Activated naive CD4-positive, alpha-beta T cell treated with Interleukin-2 at 50 U/mL for 16 hours (primary cell): ENCODE data around the gene DPM1.
A peak's percentile ranks its signal among the peaks of the same experiment; 100 is the strongest.
"Not testable (repeated sequence)": the region's sequence is repeated elsewhere in the genome, so short reads cannot be mapped to it uniquely, and the experiment has no call there.

Experiments
- DNase-seq: peaks from one replicate; pipeline ENCODE4 v3.0.0-alpha.2; 2020

The DPM1 gene

GRCh38 chr20:50978533-50978932 lies 20.2 kb upstream of the DPM1 start:
- not testable (repeated sequence) for DNase-seq

DNA sequence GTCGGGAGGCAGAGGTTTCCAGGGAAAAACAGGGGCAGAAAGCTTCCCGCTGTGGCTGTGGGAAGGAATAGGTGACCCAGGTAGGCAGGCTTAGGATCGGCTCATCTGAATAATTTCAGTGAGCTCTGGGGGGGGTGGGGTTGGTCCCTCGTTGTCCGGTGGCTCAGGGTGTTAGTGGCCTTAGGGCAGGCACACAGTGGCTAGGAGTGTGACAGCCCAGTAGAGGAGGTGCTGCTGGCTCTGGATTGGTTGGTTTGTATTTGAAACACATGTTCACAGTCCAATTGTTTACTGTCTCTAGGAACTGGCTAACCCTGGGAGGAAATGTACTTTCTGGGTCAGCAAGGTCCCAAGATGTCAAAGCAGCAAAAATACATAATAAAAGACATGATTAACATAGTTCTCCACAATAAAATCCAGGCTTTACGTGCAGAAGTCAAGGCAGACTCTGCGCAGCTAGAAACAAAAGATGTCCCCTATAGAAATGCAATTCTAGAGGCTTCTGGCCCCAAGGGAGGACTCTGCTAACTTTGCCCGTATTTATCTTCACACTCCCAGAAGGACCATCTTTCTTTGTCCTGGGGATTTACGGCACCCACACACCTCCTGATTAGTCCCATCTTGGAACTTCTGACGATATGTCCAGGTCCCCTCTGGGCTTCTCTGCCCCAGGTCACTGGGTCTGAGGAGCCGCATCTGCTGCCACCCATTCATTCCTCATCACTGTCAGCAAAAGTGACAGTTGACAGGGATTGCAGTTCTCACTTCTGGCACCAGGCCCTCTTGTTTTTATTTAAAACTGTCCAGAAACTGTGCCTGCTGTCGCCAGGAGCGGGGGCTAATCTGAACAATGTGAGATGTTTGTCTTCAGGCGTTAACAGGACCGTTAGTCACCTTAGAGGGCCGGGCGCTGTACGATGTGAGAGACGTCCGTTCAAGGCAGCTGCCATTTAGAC lies 19.0 kb upstream of the DPM1 start:
- DNase-seq, result no peak

GRCh38 chr20:50975701-50976330 lies 17.5 kb upstream of the DPM1 start:
- DNase-seq, result no peak

DNA sequence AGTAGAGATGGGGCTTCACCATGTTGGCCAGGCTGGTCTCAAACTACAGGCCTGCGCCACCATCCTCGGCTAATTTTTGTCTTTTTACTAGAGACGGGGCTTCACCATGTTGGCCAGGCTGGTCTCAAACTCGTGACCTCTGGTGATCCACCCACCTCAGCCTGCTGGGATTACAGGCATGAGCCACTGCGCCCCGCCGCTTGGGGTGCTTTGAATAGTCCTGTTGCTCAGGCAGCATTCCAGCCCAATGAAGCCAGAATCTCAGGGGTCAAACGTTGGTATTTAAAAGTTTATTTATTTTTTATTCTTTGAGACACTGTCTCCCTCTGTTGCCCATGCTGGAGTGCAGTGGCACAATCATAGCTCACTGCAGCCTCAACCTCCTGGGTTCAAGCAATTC lies 11.6 kb upstream of the DPM1 start:
- DNase-seq, result no peak

DNA sequence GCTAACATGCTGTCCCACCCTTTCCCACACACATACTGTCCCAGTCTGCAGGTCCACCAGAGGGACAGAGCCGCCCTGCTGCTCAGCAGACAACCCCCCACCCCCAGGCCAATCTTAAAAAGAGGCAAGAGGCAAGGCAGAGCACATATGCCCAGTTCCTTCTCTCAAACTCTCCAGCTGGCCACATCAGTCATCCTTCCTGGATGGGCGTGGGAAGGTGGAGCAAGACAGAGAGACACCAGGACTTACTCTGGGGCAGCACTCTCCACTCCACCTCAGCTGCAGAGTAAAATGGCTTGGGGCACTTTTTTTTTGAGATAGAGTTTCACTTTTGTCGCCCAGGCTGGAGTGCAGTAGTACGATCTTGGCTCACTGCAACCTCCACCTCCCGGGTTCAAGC lies 11.1 kb upstream of the DPM1 start:
- DNase-seq, result no peak

- DNase-seq, result no peak
Measured at GRCh38 chr20:50968289-50968688, 10.0 kb upstream of the DPM1 start.

- DNase-seq, result no peak
Measured at GRCh38 chr20:50967586-50967985, 9.3 kb upstream of the DPM1 start.

- DNase-seq, result no peak
Measured at GRCh38 chr20:50959543-50960126, 1.3 kb upstream of the DPM1 start.

- DNase-seq, result peak; percentile 86
Measured at GRCh38 chr20:50958615-50959542, 547 bp upstream of the DPM1 start, which contains the start of gene MOCS3. Gene MOCS3 (plus strand): TSS chr20:50958818. CDS start chr20:50958843, 25 bp downstream.

DNA sequence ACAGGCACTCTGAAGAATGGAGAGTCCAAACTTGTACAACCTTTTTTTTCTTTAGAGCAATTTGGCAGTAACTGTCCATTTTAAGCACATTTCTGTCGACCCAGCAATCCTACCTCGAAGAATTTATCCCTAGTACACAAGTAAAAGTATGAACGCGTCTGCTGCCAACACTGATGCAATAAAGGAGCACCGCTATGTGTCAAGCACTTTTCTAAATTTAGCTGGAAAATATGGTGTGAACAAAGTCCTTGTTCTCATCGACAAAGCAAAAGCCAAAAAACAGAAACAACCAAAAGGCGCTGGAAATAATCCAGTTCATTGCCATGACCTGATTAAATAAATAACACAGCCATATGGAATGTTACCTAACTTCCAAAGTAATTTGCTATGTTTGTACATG lies 1.1 kb downstream of the DPM1 start:
- no peak for DNase-seq

- DNase-seq, result no peak
Measured at GRCh38 chr20:50953821-50954220, 4.5 kb downstream of the DPM1 start.

GRCh38 chr20:50953196-50953595 lies 5.1 kb downstream of the DPM1 start:
- DNase-seq, result no peak

- DNase-seq, result no peak
Measured at GRCh38 chr20:50948132-50948785, 10.1 kb downstream of the DPM1 start.

GRCh38 chr20:50943069-50943468 lies 15.3 kb downstream of the DPM1 start:
- no peak for DNase-seq

- DNase-seq, result no peak
Measured at GRCh38 chr20:50933589-50933988, 24.7 kb downstream of the DPM1 start.

- no peak for DNase-seq
Measured at GRCh38 chr20:50932691-50933280, 25.5 kb downstream of the DPM1 start.

DNA sequence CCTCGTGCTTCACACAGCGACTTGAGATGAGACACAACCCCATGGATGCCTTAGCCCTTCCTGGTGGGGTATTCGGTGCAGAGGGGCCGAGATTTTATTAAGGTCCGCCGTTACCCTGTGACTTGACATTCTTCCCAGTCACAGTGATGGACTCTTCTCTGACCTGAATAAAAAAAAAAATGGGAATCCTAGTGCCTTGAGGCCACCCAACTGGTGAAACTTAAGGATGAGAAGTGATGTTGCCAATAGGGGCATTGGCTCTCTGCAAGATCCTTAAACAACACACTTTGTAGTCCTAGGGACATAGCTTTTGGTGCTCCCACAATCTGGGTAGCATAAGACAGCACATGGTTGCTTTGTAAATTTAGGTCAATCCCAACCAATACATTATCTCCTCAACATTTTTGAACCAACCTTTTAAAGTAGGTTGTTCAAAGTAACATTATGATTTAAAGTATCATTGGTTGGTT lies 26.3 kb downstream of the DPM1 start:
- no peak for DNase-seq

DNA sequence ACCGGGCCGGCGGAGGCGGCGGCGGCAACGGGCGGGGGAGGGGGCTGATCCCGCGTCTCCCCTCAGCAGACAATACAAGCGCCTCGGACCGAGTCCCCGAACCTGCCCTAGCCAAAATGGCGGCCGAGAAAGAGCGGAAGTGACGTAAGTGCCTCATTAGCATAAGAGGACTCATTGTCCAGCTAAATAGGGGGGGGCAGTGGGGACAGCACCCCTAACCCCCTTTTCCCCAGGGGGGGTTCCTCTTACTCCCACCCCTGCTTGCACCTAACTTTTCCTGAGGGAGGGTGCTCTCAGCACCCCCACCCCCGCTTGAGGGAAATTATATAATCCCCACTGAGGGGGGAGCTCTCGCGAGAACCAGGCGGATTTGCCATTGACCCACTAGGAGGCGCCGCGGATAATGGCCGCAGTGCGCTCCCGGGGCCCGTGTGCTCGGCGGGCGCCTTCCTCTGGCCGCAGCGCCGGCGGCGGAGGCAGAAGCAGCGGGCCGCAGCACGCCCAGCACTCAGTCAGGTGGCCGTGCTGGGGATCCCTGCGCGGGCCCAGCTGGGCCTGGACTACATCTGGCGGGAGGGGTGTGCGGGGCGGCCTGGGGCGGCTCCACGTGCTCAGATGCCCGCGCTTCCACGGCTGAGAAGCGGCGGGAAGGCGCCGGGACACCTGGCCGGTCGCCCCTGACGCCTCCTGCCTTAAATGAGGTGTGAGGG lies 26.9 kb downstream of the DPM1 start, which contains the start of gene ADNP:
TSS of gene ADNP (minus strand) at position 132 of the 710 bp plus-strand sequence. CDS start 27,441 bp downstream, outside the sequence.
- DNase-seq, result peak; percentile 86

DNA sequence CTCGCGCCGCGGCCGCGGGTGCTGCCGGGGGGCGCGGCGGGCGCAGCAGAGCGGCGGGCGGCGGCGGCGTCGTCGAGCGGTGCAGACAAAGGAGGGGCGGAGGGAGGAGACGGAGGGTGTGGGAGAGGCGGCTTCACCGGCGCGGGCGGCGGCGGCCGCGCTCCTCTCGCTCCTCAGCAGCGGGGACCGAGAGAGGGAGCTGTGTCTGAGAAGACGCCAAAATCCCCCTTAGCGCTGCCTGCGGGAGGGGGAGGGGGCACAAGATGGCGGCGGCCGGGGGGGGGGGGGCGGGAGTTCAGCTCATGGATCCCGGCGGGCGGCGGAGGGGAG lies 27.4 kb downstream of the DPM1 start:
- DNase-seq, result no peak

DNA sequence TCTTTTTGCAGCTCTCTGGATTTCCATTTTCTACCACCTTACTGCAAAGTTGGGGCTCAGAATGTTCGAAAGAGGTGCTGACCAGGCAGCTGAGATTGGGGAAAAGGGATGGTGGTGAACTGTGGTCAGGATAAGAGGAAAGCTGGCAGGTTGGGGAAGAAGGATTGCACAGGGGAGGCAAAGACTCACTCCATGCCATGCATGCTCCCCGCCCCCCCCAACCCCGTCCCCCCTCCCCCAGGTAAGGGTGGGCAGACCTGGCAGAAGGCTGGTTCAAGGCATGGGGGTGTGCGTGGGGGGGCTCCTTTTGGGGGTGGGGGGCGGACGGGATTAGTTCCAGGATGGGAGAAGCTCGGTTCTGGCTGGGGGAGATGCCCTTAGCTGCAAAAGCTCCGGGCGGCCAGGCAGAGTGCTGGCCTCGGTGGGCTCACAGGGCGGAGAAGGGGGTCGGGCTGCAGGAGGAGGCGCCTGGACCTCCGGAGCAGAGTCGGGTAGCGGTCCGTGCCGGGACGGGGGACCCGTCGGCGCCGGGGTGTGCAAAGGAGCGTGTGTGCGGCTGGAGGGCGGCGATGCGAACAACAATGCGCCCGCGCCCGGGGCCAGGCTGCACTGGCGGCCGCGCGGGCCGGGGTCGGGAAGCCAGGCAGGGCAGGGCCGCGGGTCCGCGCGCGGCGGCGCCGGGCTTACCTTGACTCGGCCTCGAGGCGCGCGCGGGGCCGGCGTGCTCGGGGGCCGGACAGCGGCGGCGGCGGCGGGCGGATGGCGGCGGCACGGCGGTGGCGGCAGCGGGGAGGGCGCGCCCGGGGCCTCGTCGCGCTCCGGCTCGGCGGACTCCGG lies 28.0 kb downstream of the DPM1 start:
- DNase-seq, result no peak
